Measurements from ENCODE around the gene TAS1R2. TPM values are rescaled to one million over a fixed set of nuclear protein-coding genes. Genes with fewer than 3 reads are reported as not detected.

TAS1R2 gene
- total RNA-seq (not detected), polyA plus RNA-seq (not detected)

DNA sequence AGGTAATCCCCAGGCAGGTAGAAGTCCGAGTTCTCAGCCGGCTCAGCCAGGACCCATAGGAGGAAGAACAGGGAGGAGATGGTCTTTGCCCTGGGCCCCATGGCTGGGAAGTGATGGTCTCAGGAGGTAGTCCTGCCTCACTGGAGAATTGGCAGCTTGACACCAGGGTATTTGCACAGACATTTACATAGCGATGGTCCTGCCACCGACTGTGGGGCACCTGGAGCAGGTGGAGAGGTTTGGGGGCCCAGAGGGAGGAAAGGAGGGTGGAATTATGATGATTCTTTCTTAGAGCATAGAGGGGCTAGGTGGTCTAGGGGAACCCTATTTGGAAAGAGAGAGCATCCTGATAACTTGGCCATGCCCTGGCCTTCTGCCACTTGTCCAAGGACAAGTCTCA is at the start of gene TAS1R2:
Gene TAS1R2 (minus strand): TSS at position 101 of the 400 bp plus-strand sequence. CDS start 0 bp downstream, at position 101.
- peaks cover 7% of the 10 kb centered on the region for H3K27me3 ChIP-seq (ENCODE audit: insufficient read depth, low read length, poor library complexity, severe bottlenecking)
- no peaks in the 10 kb centered on the region for H3K9me3 Mint-ChIP-seq
- DNase-seq = no peak
- CTCF ChIA-PET = no interaction called here
- H3K4me3 Mint-ChIP-seq = no peak within 1 kb of the TSS
- H3K27me3 Mint-ChIP-seq = peaks cover 10 to 20% of the 10 kb centered on the region in 2 donors
- H3K4me3 ChIP-seq (ENCODE audit: low read length) = no peak within 1 kb of the TSS
- no peaks in the 10 kb centered on the region for H3K36me3 Mint-ChIP-seq
- POLR2A ChIA-PET = no interaction called here
- H3K9me3 ChIP-seq (ENCODE audit: low read length) = no peaks in the 10 kb centered on the region
- no peak within 1 kb of the TSS for H3K27ac Mint-ChIP-seq
- H3K4me1 Mint-ChIP-seq = no peaks in the 10 kb centered on the region
- H3K4me1 ChIP-seq (ENCODE audit: insufficient read depth, low read length) = no peaks in the 10 kb centered on the region
- H3K27ac ChIP-seq (ENCODE audit: low read depth, low read length) = no peak within 1 kb of the TSS
- no peaks in the 10 kb centered on the region for H3K36me3 ChIP-seq (ENCODE audit: insufficient read depth, low read length)

DNA sequence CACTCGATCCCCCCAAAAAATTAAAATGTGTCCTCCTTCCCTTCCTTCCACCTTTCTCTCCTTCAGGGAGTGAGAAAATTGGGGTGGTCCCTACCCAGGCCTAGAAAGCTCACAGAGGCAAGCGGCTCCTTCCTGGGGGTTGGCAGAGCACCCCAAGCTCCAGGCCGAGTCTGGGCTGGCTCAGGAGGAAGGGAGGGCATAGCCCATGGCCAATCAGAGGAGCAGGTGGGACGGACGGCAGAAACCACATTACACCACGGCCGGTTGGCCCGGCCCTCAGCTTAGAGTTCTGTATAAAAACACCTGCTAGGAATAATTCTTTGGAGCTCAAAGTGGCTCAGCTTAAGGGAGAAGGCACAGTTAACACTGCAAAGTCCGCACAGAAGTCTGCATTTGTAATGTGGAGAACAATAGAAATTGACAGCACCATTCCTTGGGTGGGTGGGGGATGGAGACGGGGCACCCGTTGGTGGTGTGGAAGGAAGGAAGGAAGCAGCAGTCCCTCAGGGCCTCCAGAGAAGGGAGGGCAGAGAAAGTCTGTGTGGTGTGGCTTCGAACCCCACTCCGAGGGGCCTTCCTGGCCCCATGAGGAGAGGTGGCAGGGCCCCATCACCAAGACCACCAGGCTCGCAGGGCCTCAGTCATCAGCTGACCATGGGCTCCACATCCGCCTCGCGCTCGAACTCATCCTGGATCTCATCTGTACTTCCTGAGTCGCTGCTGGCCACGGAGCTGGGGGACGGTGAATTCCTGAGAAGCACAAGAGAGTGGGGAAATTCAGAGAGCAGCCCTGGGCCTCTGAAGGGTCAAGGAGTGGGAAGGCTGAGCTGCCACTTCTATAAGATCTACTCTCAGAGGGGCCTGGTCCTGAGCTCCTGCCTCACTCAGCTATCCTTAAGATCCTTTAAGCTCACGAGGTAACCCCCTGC is 48.7 kb upstream of the TAS1R2 start:
- no peak for DNase-seq
- peak overlapping the region in 6 of 8 donors; percentile 37 to 81 (median 70) for H3K27ac Mint-ChIP-seq
- CTCF ChIA-PET = interaction anchor here (0.8 to 6.7 kb wide), 23 partner anchors 11 to 206 kb away, joined by 3 to 87 read pairs (median 6); partner anchors contain the start of gene IFFO2
- no peaks in the 10 kb centered on the region for H3K27me3 Mint-ChIP-seq
- Histone ChIP-seq H3K4me3 (ENCODE audit: low read length) (no peak overlapping the region), H3K4me1 (ENCODE audit: insufficient read depth, low read length) (peaks cover 9% of the 10 kb centered on the region), H3K27ac (ENCODE audit: low read depth, low read length) (peak overlapping the region; percentile 44), H3K27me3 (ENCODE audit: insufficient read depth, low read length, poor library complexity, severe bottlenecking) (no peaks in the 10 kb centered on the region), H3K36me3 (ENCODE audit: insufficient read depth, low read length) (peaks cover 30% of the 10 kb centered on the region), H3K9me3 (ENCODE audit: low read length) (no peaks in the 10 kb centered on the region)
- POLR2A ChIA-PET = interaction anchor here (0.7 to 1.8 kb wide), 2 partner anchors 20 to 49 kb away, joined by 5 to 7 read pairs; partner anchors contain the start of gene IFFO2
- H3K4me3 Mint-ChIP-seq = peak overlapping the region in 1 of 7 donors; percentile 34
- H3K9me3 Mint-ChIP-seq = no peaks in the 10 kb centered on the region
- peaks cover 3 to 71% (median 10%) of the 10 kb centered on the region in 3 donors for H3K36me3 Mint-ChIP-seq
- H3K4me1 Mint-ChIP-seq = peaks cover 10 to 15% (median 14%) of the 10 kb centered on the region in 3 donors

DNA sequence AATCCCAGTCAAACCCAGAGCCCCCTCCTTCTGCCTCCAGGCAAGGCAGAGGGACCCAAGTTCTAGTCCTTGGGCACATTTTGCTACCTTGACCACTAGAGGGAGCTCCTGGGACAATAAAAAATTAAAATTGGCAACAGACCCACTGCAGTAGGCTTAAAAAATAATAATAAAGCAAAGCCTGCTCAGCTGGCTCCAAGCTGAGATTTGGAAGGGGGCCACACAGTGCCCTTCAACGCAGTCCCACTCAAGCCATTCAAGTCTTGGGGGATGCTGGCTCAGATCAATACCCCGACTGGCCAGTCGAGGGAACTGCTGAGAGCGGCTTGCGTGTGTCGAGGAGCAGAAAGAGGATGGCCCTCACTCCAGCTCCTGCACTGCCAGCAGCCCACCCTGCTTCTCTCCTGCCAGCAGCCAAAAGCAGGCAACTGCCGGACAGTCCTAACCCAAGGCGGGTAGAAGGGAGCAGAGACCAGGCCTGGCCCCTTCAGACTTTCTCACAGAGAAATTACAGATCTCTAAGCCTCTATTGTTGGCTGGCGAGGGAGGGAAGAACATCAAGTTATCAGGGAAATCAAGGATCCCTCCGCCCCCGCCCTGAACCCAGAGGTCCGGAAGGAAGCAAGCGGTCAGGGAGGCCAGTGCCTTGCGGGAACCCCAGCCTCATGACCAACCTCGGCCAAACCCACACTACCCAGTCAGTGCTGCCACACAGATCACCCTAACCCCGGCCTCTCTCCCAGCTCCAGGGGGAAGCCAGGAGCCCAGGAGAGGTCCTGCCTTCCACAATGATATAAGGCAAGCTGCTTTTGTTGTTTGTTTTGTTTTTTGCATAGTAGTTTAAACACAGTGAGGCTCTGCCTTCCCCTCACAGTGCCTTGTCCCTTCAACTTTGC is 47.8 kb upstream of the TAS1R2 start:
- Histone ChIP-seq H3K36me3 (ENCODE audit: insufficient read depth, low read length) (peaks cover 30% of the 10 kb centered on the region), H3K27ac (ENCODE audit: low read depth, low read length) (peak overlapping the region; percentile 44), H3K4me1 (ENCODE audit: insufficient read depth, low read length) (peaks cover 12% of the 10 kb centered on the region), H3K9me3 (ENCODE audit: low read length) (no peaks in the 10 kb centered on the region), H3K27me3 (ENCODE audit: insufficient read depth, low read length, poor library complexity, severe bottlenecking) (no peaks in the 10 kb centered on the region), H3K4me3 (ENCODE audit: low read length) (no peak overlapping the region)
- no peaks in the 10 kb centered on the region for H3K9me3 Mint-ChIP-seq
- ChIA-PET POLR2A (interaction anchor here (0.6 to 0.8 kb wide), 3 partner anchors 65 to 805 kb away, joined by 4 to 5 read pairs (median 4); no protein-coding TSS in a partner anchor), CTCF (interaction anchor here (0.6 to 6.7 kb wide), 32 partner anchors 8 to 206 kb away, joined by 3 to 87 read pairs (median 4); partner anchors contain the start of gene IFFO2)
- no peaks in the 10 kb centered on the region for H3K27me3 Mint-ChIP-seq
- H3K27ac Mint-ChIP-seq = peak overlapping the region in 7 of 8 donors; percentile 32 to 79 (median 47)
- peaks cover 15 to 18% (median 18%) of the 10 kb centered on the region in 3 donors for H3K4me1 Mint-ChIP-seq
- peaks cover 0 to 64% (median 10%) of the 10 kb centered on the region in 3 donors for H3K36me3 Mint-ChIP-seq
- peak overlapping the region in 1 of 7 donors; percentile 3 for H3K4me3 Mint-ChIP-seq
- peak; percentile 38 to 74 (median 71) for DNase-seq

DNA sequence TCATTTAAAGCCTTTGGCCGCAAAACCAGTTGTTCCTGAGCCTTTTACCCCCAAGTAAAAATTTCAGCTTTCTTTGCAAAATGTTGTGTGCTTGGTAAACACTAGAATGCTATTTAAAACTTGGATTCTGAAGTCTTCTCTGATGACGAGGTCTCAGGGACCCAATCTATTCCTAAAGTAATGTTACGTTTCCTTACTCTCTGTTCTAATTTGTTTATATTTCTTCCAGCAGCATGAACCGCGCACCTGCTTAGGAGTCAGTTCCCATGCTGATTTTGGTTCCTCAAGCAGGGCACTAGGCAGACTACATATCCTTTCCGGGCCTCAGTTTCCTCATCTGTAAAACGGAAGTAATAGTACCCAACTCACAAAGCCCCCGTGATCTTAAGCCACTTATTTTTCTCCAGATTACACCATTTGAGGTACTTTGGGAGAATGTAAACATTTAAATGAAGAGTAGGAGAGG is 43.9 kb upstream of the TAS1R2 start:
- ChIA-PET CTCF (interaction anchor here (0.6 to 5.2 kb wide), 7 partner anchors 10 to 69 kb away, joined by 3 to 28 read pairs (median 7); no protein-coding TSS in a partner anchor), POLR2A (interaction anchor here (0.7 to 2.0 kb wide), 7 partner anchors 21 to 172 kb away, joined by 3 to 11 read pairs (median 6); partner anchors contain the start of gene IFFO2)
- peaks cover 0 to 30% (median 2%) of the 10 kb centered on the region in 3 donors for H3K36me3 Mint-ChIP-seq
- H3K4me1 Mint-ChIP-seq = peaks cover 22 to 25% (median 24%) of the 10 kb centered on the region in 3 donors
- H3K4me3 Mint-ChIP-seq = peak overlapping the region; percentile 90 to 98 (median 91)
- H3K4me3 ChIP-seq (ENCODE audit: low read length) = peak overlapping the region; percentile 83
- H3K4me1 ChIP-seq (ENCODE audit: insufficient read depth, low read length) = peaks cover 30% of the 10 kb centered on the region
- H3K9me3 Mint-ChIP-seq = no peaks in the 10 kb centered on the region
- H3K27me3 ChIP-seq (ENCODE audit: insufficient read depth, low read length, poor library complexity, severe bottlenecking) = no peaks in the 10 kb centered on the region
- peaks cover 6% of the 10 kb centered on the region for H3K36me3 ChIP-seq (ENCODE audit: insufficient read depth, low read length)
- no peaks in the 10 kb centered on the region for H3K9me3 ChIP-seq (ENCODE audit: low read length)
- no peak for DNase-seq
- peak overlapping the region; percentile 64 to 99 (median 96) for H3K27ac Mint-ChIP-seq
- H3K27me3 Mint-ChIP-seq = no peaks in the 10 kb centered on the region
- peak overlapping the region; percentile 77 for H3K27ac ChIP-seq (ENCODE audit: low read depth, low read length)

GRCh38 chr1:18902523-18903290 is 43.2 kb upstream of the TAS1R2 start, which contains the start of gene ALDH4A1:
ALDH4A1 (minus strand) TSS chr1:18902555; CDS start chr1:18902523, 32 bp downstream.
- no peaks in the 10 kb centered on the region for H3K27me3 ChIP-seq (ENCODE audit: insufficient read depth, low read length, poor library complexity, severe bottlenecking)
- ChIA-PET CTCF (interaction anchor here (0.6 to 5.2 kb wide), 9 partner anchors 11 to 70 kb away, joined by 3 to 28 read pairs (median 5); no protein-coding TSS in a partner anchor), POLR2A (interaction anchor here (0.7 to 2.0 kb wide), 7 partner anchors 21 to 173 kb away, joined by 3 to 11 read pairs (median 6); partner anchors contain the start of gene IFFO2)
- H3K4me3 ChIP-seq (ENCODE audit: low read length) = peak within 1 kb of the TSS; percentile 83
- no peaks in the 10 kb centered on the region for H3K27me3 Mint-ChIP-seq
- H3K9me3 Mint-ChIP-seq = no peaks in the 10 kb centered on the region
- H3K4me1 ChIP-seq (ENCODE audit: insufficient read depth, low read length) = peaks cover 30% of the 10 kb centered on the region
- peaks cover 0 to 25% (median 0%) of the 10 kb centered on the region in 3 donors for H3K36me3 Mint-ChIP-seq
- H3K4me3 Mint-ChIP-seq = peak within 1 kb of the TSS; percentile 90 to 98 (median 91)
- H3K36me3 ChIP-seq (ENCODE audit: insufficient read depth, low read length) = no peaks in the 10 kb centered on the region
- peak within 1 kb of the TSS; percentile 77 for H3K27ac ChIP-seq (ENCODE audit: low read depth, low read length)
- H3K9me3 ChIP-seq (ENCODE audit: low read length) = no peaks in the 10 kb centered on the region
- peaks cover 22 to 25% (median 24%) of the 10 kb centered on the region in 3 donors for H3K4me1 Mint-ChIP-seq
- peak; percentile 88 to 96 (median 93) for DNase-seq
- peak within 1 kb of the TSS; percentile 92 to 99 (median 96) for H3K27ac Mint-ChIP-seq

- H3K4me3 ChIP-seq (ENCODE audit: low read length) = peak overlapping the region; percentile 83
- no peaks in the 10 kb centered on the region for H3K27me3 ChIP-seq (ENCODE audit: insufficient read depth, low read length, poor library complexity, severe bottlenecking)
- H3K36me3 ChIP-seq (ENCODE audit: insufficient read depth, low read length) = no peaks in the 10 kb centered on the region
- Mint-ChIP-seq H3K27ac (peak overlapping the region; percentile 80 to 99 (median 94)), H3K4me1 (peaks cover 22 to 25% (median 24%) of the 10 kb centered on the region in 3 donors), H3K4me3 (peak overlapping the region; percentile 90 to 98 (median 91)), H3K27me3 (no peaks in the 10 kb centered on the region), H3K9me3 (no peaks in the 10 kb centered on the region), H3K36me3 (peaks cover 0 to 18% (median 0%) of the 10 kb centered on the region in 3 donors)
- POLR2A ChIA-PET = interaction anchor here (0.6 to 2.0 kb wide), 7 partner anchors 13 to 173 kb away, joined by 3 to 11 read pairs (median 6); partner anchors contain the start of gene IFFO2
- H3K9me3 ChIP-seq (ENCODE audit: low read length) = no peaks in the 10 kb centered on the region
- peaks cover 27% of the 10 kb centered on the region for H3K4me1 ChIP-seq (ENCODE audit: insufficient read depth, low read length)
- CTCF ChIA-PET = interaction anchor here (0.9 to 5.2 kb wide), 7 partner anchors 11 to 71 kb away, joined by 4 to 28 read pairs (median 7); no protein-coding TSS in a partner anchor
- peak overlapping the region; percentile 77 for H3K27ac ChIP-seq (ENCODE audit: low read depth, low read length)
- no peak for DNase-seq
Observed at GRCh38 chr1:18901952-18902522, 42.6 kb upstream of the TAS1R2 start.

All from CD8-positive, alpha-beta memory T cell (primary cell).